A673 (cell line): ENCODE results near the gene OR12D2.

ENCODE experiments used
- CTCF ChIP-seq: fragments of 300-800, 200-600 bp; sonication (generic); conservative IDR thresholded peaks from 2 replicates; pipeline ENCODE4 v1.5.1; 2017; ENCODE audit warnings: low read depth, mild to moderate bottlenecking, antibody characterized with exemption, low read length, moderate library complexity, mixed read lengths
- EZH2 ChIP-seq: fragments of 200-600 bp; sonication (generic); IDR thresholded peaks from 2 replicates; pipeline ENCODE4 v1.6.1; 2017; ENCODE audit warnings: borderline replicate concordance, low read depth, mild to moderate bottlenecking, mixed read lengths, antibody characterized with exemption, low read length; ENCODE audit not compliant: poor library complexity, severe bottlenecking

- TF ChIP-seq CTCF: no peak
- TF ChIP-seq EZH2: no peak
These were observed 29.6 kb downstream of the OR12D2 start for GRCh38 chr6:29425075-29425474.
